WTC11 (cell line): ENCODE data around the gene TBC1D14. TPM values are rescaled to one million over a fixed set of nuclear protein-coding genes. Genes with fewer than 3 reads are reported as not detected.

Source experiments
- ATAC-seq: fragments of 200-7000 bp; cut with Tn5 transposase; 2 replicates; pipeline ENCODE4 v1.10.0; 2021; ENCODE audit warnings: mild to moderate bottlenecking, moderate library complexity
- CTCF ChIA-PET: fragments of 300-600 bp; sonication (Branson Sonifier 250); formaldehyde crosslinking; loops from one replicate; lab custom pipeline; 2021; ENCODE audit warnings: antibody characterized with exemption; lab: Charles Lee
- POLR2A ChIA-PET: fragments of 350-600 bp; sonication (Branson Sonifier 250); formaldehyde crosslinking; loops from one replicate; lab custom pipeline; 2021; ENCODE audit warnings: antibody characterized with exemption; lab: Charles Lee
- DNase-seq: peaks from one replicate; pipeline ENCODE4 v3.0.0; 2021; ENCODE audit warnings: low spot score
- H3K27ac Mint-ChIP-seq: 2 replicates; pipeline ENCODE4 v1.8.0; 2021; ENCODE audit warnings: mixed read lengths
- H3K27me3 Mint-ChIP-seq: 2 replicates; pipeline ENCODE4 v1.8.0; 2021; ENCODE audit warnings: low read depth, mild to moderate bottlenecking, moderate library complexity, mixed read lengths
- H3K36me3 Mint-ChIP-seq: 2 replicates; pipeline ENCODE4 v1.8.0; 2021; ENCODE audit warnings: mixed read lengths
- H3K4me1 Mint-ChIP-seq: 2 replicates; pipeline ENCODE4 v1.8.0; 2022; ENCODE audit warnings: mixed read lengths
- H3K4me3 Mint-ChIP-seq: 2 replicates; pipeline ENCODE4 v1.8.0; 2021; ENCODE audit warnings: mild to moderate bottlenecking, moderate library complexity, mixed read lengths
- H3K9me3 Mint-ChIP-seq: 2 replicates; pipeline ENCODE4 v1.8.0; 2021; ENCODE audit warnings: mixed read lengths
- E2F1 ChIP-seq: sonication (generic); formaldehyde crosslinking; IDR thresholded peaks from 2 replicates; pipeline ENCODE4 v1.8.0; 2022; ENCODE audit warnings: mild to moderate bottlenecking, missing genetic modification reagents
- FOXP4 ChIP-seq: sonication (generic); formaldehyde crosslinking; IDR thresholded peaks from 2 replicates; pipeline ENCODE4 v1.8.0; 2022; ENCODE audit warnings: mild to moderate bottlenecking, missing genetic modification reagents
- HMGXB4 ChIP-seq: sonication (generic); formaldehyde crosslinking; IDR thresholded peaks from 2 replicates; pipeline ENCODE4 v1.8.1; 2023; ENCODE audit warnings: mild to moderate bottlenecking, moderate library complexity, missing genetic modification reagents
- JUN ChIP-seq: sonication (generic); formaldehyde crosslinking; IDR thresholded peaks from 2 replicates; pipeline ENCODE4 v1.8.0; 2023; ENCODE audit warnings: mild to moderate bottlenecking, missing genetic modification reagents
- MAX ChIP-seq: sonication (generic); formaldehyde crosslinking; IDR thresholded peaks from 2 replicates; pipeline ENCODE4 v1.8.0; 2022; ENCODE audit warnings: mild to moderate bottlenecking, missing genetic modification reagents
- SP1 ChIP-seq: sonication (generic); formaldehyde crosslinking; conservative IDR thresholded peaks from 2 replicates; pipeline ENCODE4 v1.8.1; 2022; ENCODE audit warnings: missing genetic modification reagents
- ZBTB21 ChIP-seq: sonication (generic); formaldehyde crosslinking; IDR thresholded peaks from 2 replicates; pipeline ENCODE4 v1.8.1; 2023; ENCODE audit warnings: mild to moderate bottlenecking, missing genetic modification reagents, borderline replicate concordance
- ZNF138 ChIP-seq: sonication (generic); formaldehyde crosslinking; conservative IDR thresholded peaks from 2 replicates; pipeline ENCODE4 v1.8.1; 2022; ENCODE audit warnings: mild to moderate bottlenecking, moderate library complexity, missing genetic modification reagents
- ZNF219 ChIP-seq: sonication (generic); formaldehyde crosslinking; IDR thresholded peaks from 2 replicates; pipeline ENCODE4 v1.8.0; 2023; ENCODE audit warnings: missing genetic modification reagents, mild to moderate bottlenecking, borderline replicate concordance
- ZNF416 ChIP-seq: fragments of 250-450 bp; sonication (Bioruptor Pico); IDR thresholded peaks from 2 replicates; pipeline ENCODE4 v1.9.0; 2021; ENCODE audit warnings: mild to moderate bottlenecking, inconsistent platforms
- ZNF671 ChIP-seq: fragments of 250-450 bp; sonication (Bioruptor Pico); IDR thresholded peaks from 2 replicates; pipeline ENCODE4 v1.8.0; 2021; ENCODE audit warnings: mild to moderate bottlenecking
- ZSCAN18 ChIP-seq: fragments of 250-450 bp; sonication (Bioruptor Pico); IDR thresholded peaks from 2 replicates; pipeline ENCODE4 v2.1.2; 2022; ENCODE audit warnings: mild to moderate bottlenecking, moderate library complexity
- total RNA-seq: library from RNA; stranded (reverse); gene quantifications from 3 replicates; pipeline ENCODE4 v1.2.3, GENCODE V29; 2021
- TF ChIP-seq, protein P1 (sequence below): sonication (generic); formaldehyde crosslinking; IDR thresholded peaks from 2 replicates; pipeline ENCODE4 v1.8.1; 2022; ENCODE audit warnings: low read depth, missing genetic modification reagents, borderline replicate concordance
- TF ChIP-seq, protein P2 (sequence below): fragments of 250-450 bp; sonication (Bioruptor Pico); IDR thresholded peaks from 2 replicates; pipeline ENCODE4 v1.9.0; 2021; ENCODE audit warnings: moderate library complexity, mild to moderate bottlenecking, inconsistent platforms, borderline replicate concordance
- TF ChIP-seq, protein P3 (sequence below): fragments of 250-450 bp; sonication (Bioruptor Pico); conservative IDR thresholded peaks from 2 replicates; pipeline ENCODE4 v1.9.0; 2021; ENCODE audit warnings: mild to moderate bottlenecking

The TBC1D14 gene
- total RNA-seq, 1 experiment from 2014 or later = 45.1 TPM

- TF ChIP-seq E2F1 (CRISPR knock-in tag) (no peak), FOXP4 (CRISPR knock-in tag) (no peak), SP1 (CRISPR knock-in tag) (no peak)
- TF ChIP-seq, protein P1, sequence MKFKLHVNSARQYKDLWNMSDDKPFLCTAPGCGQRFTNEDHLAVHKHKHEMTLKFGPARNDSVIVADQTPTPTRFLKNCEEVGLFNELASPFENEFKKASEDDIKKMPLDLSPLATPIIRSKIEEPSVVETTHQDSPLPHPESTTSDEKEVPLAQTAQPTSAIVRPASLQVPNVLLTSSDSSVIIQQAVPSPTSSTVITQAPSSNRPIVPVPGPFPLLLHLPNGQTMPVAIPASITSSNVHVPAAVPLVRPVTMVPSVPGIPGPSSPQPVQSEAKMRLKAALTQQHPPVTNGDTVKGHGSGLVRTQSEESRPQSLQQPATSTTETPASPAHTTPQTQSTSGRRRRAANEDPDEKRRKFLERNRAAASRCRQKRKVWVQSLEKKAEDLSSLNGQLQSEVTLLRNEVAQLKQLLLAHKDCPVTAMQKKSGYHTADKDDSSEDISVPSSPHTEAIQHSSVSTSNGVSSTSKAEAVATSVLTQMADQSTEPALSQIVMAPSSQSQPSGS (CRISPR knock-in tag) = no peak
These were observed 93.7 kb downstream of the TBC1D14 start (continued) for GRCh38 chr4:7003176-7003878.

DNA sequence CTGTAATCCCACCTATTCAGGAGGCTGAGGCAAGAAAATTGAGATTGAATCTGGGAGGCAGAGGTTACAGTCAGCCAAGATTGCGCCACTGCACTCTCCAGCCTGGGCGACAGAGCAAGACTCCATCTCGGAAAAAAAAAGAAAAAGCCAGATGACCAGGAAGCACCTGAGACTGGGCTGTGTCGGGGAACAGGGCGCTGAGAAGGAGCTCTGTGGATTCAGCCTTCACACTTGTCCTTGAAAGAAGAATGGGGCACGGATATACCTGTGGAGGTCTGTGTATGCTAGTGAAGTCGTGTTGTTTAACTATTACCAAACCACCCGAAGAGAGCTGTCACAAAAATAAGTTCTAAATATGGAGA lies 94.2 kb downstream of the TBC1D14 start:
- CTCF ChIA-PET = no interaction called here
- no peak for TF ChIP-seq MAX
- TF ChIP-seq JUN (CRISPR knock-in tag) = no peak
- TF ChIP-seq ZNF138 (CRISPR knock-in tag) = no peak
- TF ChIP-seq, all 79 proteins: peak for 0
- H3K27me3 Mint-ChIP-seq = peaks cover 2% of the 10 kb centered on the region; the same call in 1 of the 2 replicates
- H3K4me3 Mint-ChIP-seq = no peak overlapping the region
- H3K4me1 Mint-ChIP-seq = peaks cover 25% of the 10 kb centered on the region
- no peak for DNase-seq
- POLR2A ChIA-PET = no interaction called here
- H3K27ac Mint-ChIP-seq = no peak overlapping the region
- ATAC-seq = no peak
- peaks cover 71% of the 10 kb centered on the region for H3K36me3 Mint-ChIP-seq
- H3K9me3 Mint-ChIP-seq = no peaks in the 10 kb centered on the region

- peaks cover 70% of the 10 kb centered on the region for H3K36me3 Mint-ChIP-seq
- no peaks in the 10 kb centered on the region for H3K9me3 Mint-ChIP-seq
- H3K27me3 Mint-ChIP-seq = peaks cover 2% of the 10 kb centered on the region; the same call in 1 of the 2 replicates
- peaks cover 28% of the 10 kb centered on the region for H3K4me1 Mint-ChIP-seq
- POLR2A ChIA-PET = no interaction called here
- H3K27ac Mint-ChIP-seq = no peak overlapping the region
- ATAC-seq (no peak), DNase-seq (no peak)
- TF ChIP-seq, protein P2, sequence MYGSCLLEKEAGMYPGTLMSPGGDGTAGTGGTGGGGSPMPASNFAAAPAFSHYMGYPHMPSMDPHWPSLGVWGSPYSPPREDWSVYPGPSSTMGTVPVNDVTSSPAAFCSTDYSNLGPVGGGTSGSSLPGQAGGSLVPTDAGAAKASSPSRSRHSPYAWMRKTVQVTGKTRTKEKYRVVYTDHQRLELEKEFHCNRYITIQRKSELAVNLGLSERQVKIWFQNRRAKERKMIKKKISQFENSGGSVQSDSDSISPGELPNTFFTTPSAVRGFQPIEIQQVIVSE = no peak
- TF ChIP-seq ZBTB21 (no peak), ZSCAN18 (no peak), ZNF219 (CRISPR knock-in tag) (no peak), ZNF671 (CRISPR knock-in tag) (no peak), ZNF416 (CRISPR knock-in tag) (no peak), HMGXB4 (CRISPR knock-in tag) (no peak)
- TF ChIP-seq, protein P1 (CRISPR knock-in tag) = no peak
- TF ChIP-seq, protein P3, sequence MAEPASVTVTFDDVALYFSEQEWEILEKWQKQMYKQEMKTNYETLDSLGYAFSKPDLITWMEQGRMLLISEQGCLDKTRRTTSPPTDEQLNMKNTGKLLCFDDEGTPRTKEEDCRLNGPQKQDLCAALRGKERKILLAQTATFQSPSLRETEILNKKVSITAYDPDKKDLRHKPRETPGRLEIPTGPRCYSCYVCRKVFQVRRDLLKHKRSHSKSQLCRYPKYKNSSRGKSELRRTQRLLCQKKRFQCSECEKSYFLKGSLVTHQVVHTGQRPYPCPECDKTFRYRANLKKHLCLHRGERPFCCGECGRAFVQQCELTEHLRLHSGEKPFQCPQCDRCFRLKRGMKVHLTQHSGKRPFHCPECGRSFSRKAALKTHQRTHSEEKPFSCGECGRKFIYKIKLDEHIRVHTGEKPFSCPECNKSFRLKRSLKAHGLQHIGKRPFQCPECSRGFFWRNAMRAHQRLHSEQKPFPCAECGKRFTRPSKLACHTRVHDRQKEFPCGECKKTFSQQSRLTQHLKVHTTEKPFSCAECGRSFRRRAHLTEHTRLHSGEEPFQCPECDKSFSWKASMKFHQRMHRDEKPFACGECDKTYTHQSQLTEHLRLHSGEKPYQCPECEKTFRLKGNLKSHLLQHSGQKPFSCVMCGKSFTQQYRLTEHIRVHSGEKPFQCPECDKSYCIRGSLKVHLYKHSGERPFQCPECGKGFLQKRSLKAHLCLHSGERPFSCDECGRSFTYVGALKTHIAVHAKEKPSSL (CRISPR knock-in tag) = no peak
- TF ChIP-seq, all 79 proteins: peak for 0
- H3K4me3 Mint-ChIP-seq = no peak overlapping the region
- CTCF ChIA-PET = no interaction called here
These were observed 94.7 kb downstream of the TBC1D14 start for GRCh38 chr4:7004331-7004730.
